SJCRH30 (cell line): ENCODE measurements around the gene PTPRM. TPM values are rescaled to one million over a fixed set of nuclear protein-coding genes. Genes with fewer than 3 reads are reported as not detected.

Experiments used
- DNase-seq, 2 experiments: peaks; one replicate each; pipeline ENCODE4 v3.0.0-alpha.2; 2015 to 2020
- H3K27ac ChIP-seq: fragments of 250-450 bp; sonication (Bioruptor Pico); 2 replicates; pipeline ENCODE4 v1.5.1; 2020; ENCODE audit warnings: mild to moderate bottlenecking, moderate library complexity
- H3K27me3 ChIP-seq: fragments of 250-450 bp; sonication (Bioruptor Pico); 2 replicates; pipeline ENCODE4 v1.5.1; 2020; ENCODE audit warnings: mild to moderate bottlenecking, moderate library complexity
- H3K36me3 ChIP-seq: fragments of 250-450 bp; sonication (Bioruptor Pico); 2 replicates; pipeline ENCODE4 v1.5.1; 2020; ENCODE audit warnings: mild to moderate bottlenecking, moderate library complexity
- H3K4me1 ChIP-seq: fragments of 250-450 bp; sonication (Bioruptor Pico); 2 replicates; pipeline ENCODE4 v1.5.1; 2020; ENCODE audit warnings: mild to moderate bottlenecking, moderate library complexity
- H3K4me3 ChIP-seq: fragments of 250-450 bp; sonication (Bioruptor Pico); 2 replicates; pipeline ENCODE4 v1.5.1; 2020; ENCODE audit warnings: mild to moderate bottlenecking, moderate library complexity
- H3K9me3 ChIP-seq: fragments of 250-450 bp; sonication (Bioruptor Pico); replicated peaks from 2 replicates; pipeline ENCODE4 v1.5.1; 2020; ENCODE audit warnings: mild to moderate bottlenecking, moderate library complexity
- total RNA-seq: library from RNA; depleted of rRNA; stranded (reverse); fragments of >200 nt; shearing (Covaris generic); gene quantifications from 2 replicates; pipeline ENCODE4 v1.2.3, GENCODE V29; 2014

The PTPRM gene
- total RNA-seq, 1 experiment from 2014 or later: 10.1 TPM

- H3K9me3 ChIP-seq: no peaks in the 10 kb centered on the region
- DNase-seq: no peak
- no peaks in the 10 kb centered on the region for H3K36me3 ChIP-seq
- no peak overlapping the region for H3K4me3 ChIP-seq
- no peak overlapping the region for H3K27ac ChIP-seq
- H3K27me3 ChIP-seq: no peaks in the 10 kb centered on the region
- H3K4me1 ChIP-seq: no peaks in the 10 kb centered on the region
Observed at GRCh38 chr18:7622721-7623120, 55.6 kb downstream of the PTPRM start.

- H3K4me1 ChIP-seq: no peaks in the 10 kb centered on the region
- DNase-seq: no peak
- H3K27ac ChIP-seq: no peak overlapping the region
Observed at GRCh38 chr18:7623681-7624080, 56.6 kb downstream of the PTPRM start.

GRCh38 chr18:7624697-7625096, 57.6 kb downstream of the PTPRM start:
- no peaks in the 10 kb centered on the region for H3K27me3 ChIP-seq
- no peak overlapping the region for H3K4me3 ChIP-seq
- no peaks in the 10 kb centered on the region for H3K36me3 ChIP-seq
- no peaks in the 10 kb centered on the region for H3K4me1 ChIP-seq
- H3K27ac ChIP-seq: no peak overlapping the region
- no peaks in the 10 kb centered on the region for H3K9me3 ChIP-seq
- no peak for DNase-seq

More at GRCh38 chr18:7623681-7624080, 56.6 kb downstream of the PTPRM start:
- Histone ChIP-seq H3K9me3 (no peaks in the 10 kb centered on the region), H3K36me3 (no peaks in the 10 kb centered on the region), H3K27me3 (no peaks in the 10 kb centered on the region), H3K4me3 (no peak overlapping the region)

GRCh38 chr18:7626175-7626921, 59.2 kb downstream of the PTPRM start:
- no peaks in the 10 kb centered on the region for H3K4me1 ChIP-seq
- no peak overlapping the region for H3K27ac ChIP-seq
- no peaks in the 10 kb centered on the region for H3K27me3 ChIP-seq
- H3K4me3 ChIP-seq: no peak overlapping the region
- no peaks in the 10 kb centered on the region for H3K9me3 ChIP-seq
- DNase-seq: no peak
- no peaks in the 10 kb centered on the region for H3K36me3 ChIP-seq

GRCh38 chr18:7626922-7627440, 59.9 kb downstream of the PTPRM start:
- Histone ChIP-seq H3K9me3 (no peaks in the 10 kb centered on the region), H3K27me3 (no peaks in the 10 kb centered on the region), H3K4me3 (no peak overlapping the region), H3K4me1 (no peaks in the 10 kb centered on the region), H3K27ac (no peak overlapping the region), H3K36me3 (no peaks in the 10 kb centered on the region)
- no peak for DNase-seq

- no peak overlapping the region for H3K4me3 ChIP-seq
- H3K27me3 ChIP-seq: no peaks in the 10 kb centered on the region
- DNase-seq: no peak
- H3K4me1 ChIP-seq: no peaks in the 10 kb centered on the region
- no peaks in the 10 kb centered on the region for H3K36me3 ChIP-seq
- H3K27ac ChIP-seq: no peak overlapping the region
- H3K9me3 ChIP-seq: no peaks in the 10 kb centered on the region
Observed at GRCh38 chr18:7629416-7629815, 62.3 kb downstream of the PTPRM start.

GRCh38 chr18:7630731-7631442, 63.8 kb downstream of the PTPRM start:
- DNase-seq: no peak
- Histone ChIP-seq H3K9me3 (no peaks in the 10 kb centered on the region), H3K36me3 (no peaks in the 10 kb centered on the region), H3K27me3 (no peaks in the 10 kb centered on the region), H3K4me1 (no peaks in the 10 kb centered on the region), H3K4me3 (no peak overlapping the region), H3K27ac (no peak overlapping the region)

GRCh38 chr18:7632152-7633098, 65.3 kb downstream of the PTPRM start:
- no peak overlapping the region for H3K4me3 ChIP-seq
- no peak overlapping the region for H3K27ac ChIP-seq
- no peaks in the 10 kb centered on the region for H3K4me1 ChIP-seq
- H3K27me3 ChIP-seq: no peaks in the 10 kb centered on the region
- no peaks in the 10 kb centered on the region for H3K36me3 ChIP-seq
- H3K9me3 ChIP-seq: no peaks in the 10 kb centered on the region
- no peak for DNase-seq

GRCh38 chr18:7633171-7633570, 66.1 kb downstream of the PTPRM start:
- DNase-seq: no peak
- H3K27me3 ChIP-seq: no peaks in the 10 kb centered on the region
- H3K4me1 ChIP-seq: no peaks in the 10 kb centered on the region
- no peaks in the 10 kb centered on the region for H3K36me3 ChIP-seq
- H3K4me3 ChIP-seq: no peak overlapping the region
- H3K9me3 ChIP-seq: no peaks in the 10 kb centered on the region
- H3K27ac ChIP-seq: no peak overlapping the region

- Histone ChIP-seq H3K36me3 (no peaks in the 10 kb centered on the region), H3K4me3 (no peak overlapping the region), H3K9me3 (no peaks in the 10 kb centered on the region), H3K4me1 (no peaks in the 10 kb centered on the region), H3K27me3 (no peaks in the 10 kb centered on the region), H3K27ac (no peak overlapping the region)
- DNase-seq: no peak
Observed at GRCh38 chr18:7635948-7636347, 68.8 kb downstream of the PTPRM start.

GRCh38 chr18:7637269-7637668, 70.2 kb downstream of the PTPRM start:
- Histone ChIP-seq H3K36me3 (no peaks in the 10 kb centered on the region), H3K27ac (no peak overlapping the region), H3K4me1 (no peaks in the 10 kb centered on the region), H3K9me3 (no peaks in the 10 kb centered on the region), H3K4me3 (no peak overlapping the region), H3K27me3 (no peaks in the 10 kb centered on the region)
- no peak for DNase-seq

GRCh38 chr18:7638321-7638720, 71.2 kb downstream of the PTPRM start:
- no peak for DNase-seq
- Histone ChIP-seq H3K4me1 (no peaks in the 10 kb centered on the region), H3K9me3 (no peaks in the 10 kb centered on the region), H3K36me3 (no peaks in the 10 kb centered on the region), H3K4me3 (no peak overlapping the region), H3K27me3 (no peaks in the 10 kb centered on the region), H3K27ac (no peak overlapping the region)

GRCh38 chr18:7641813-7642212, 74.7 kb downstream of the PTPRM start:
- no peak overlapping the region for H3K4me3 ChIP-seq
- no peaks in the 10 kb centered on the region for H3K9me3 ChIP-seq
- no peak for DNase-seq
- H3K36me3 ChIP-seq: no peaks in the 10 kb centered on the region
- no peak overlapping the region for H3K27ac ChIP-seq
- no peaks in the 10 kb centered on the region for H3K4me1 ChIP-seq
- no peaks in the 10 kb centered on the region for H3K27me3 ChIP-seq

- H3K27ac ChIP-seq: no peak overlapping the region
- peak in 1 of 2 experiments; percentile 13 for DNase-seq
- no peaks in the 10 kb centered on the region for H3K9me3 ChIP-seq
- no peaks in the 10 kb centered on the region for H3K27me3 ChIP-seq
- no peaks in the 10 kb centered on the region for H3K4me1 ChIP-seq
- no peak overlapping the region for H3K4me3 ChIP-seq
- no peaks in the 10 kb centered on the region for H3K36me3 ChIP-seq
Observed at GRCh38 chr18:7642331-7642890, 75.3 kb downstream of the PTPRM start.
